GM20000 (cell line): ENCODE measurements around the gene EPX.

Source experiments
- DNase-seq: peaks from one replicate; pipeline ENCODE4 v3.0.0; 2012; ENCODE audit warnings: low spot score
- TF ChIP-seq, protein P1 (sequence below): IDR thresholded peaks from 2 replicates; pipeline ENCODE4 v1.5.1; 2012; ENCODE audit warnings: mild to moderate bottlenecking, control low read depth; ENCODE audit errors: extremely low read depth, missing control alignments

The EPX gene

DNA sequence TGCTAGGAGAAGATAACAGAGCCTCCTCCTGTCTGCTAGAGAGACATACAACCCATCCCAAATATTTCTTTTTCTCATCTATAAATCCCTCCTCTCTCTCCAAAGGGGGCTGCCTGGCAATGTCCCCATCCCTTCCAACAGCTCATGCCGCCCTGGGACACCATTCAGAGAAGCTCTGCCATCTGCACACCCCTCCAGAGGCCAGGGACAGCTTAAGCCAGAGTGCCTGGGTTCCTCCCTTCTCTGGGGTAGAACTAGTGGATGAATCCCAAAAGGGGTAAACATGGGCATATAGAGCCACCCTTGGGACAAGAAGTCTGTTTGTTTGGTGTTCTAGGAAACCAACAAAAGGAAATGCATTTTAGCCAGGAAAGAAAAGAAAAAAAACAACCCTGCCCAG is 43.3 kb downstream of the EPX start:
- TF ChIP-seq, protein P1, sequence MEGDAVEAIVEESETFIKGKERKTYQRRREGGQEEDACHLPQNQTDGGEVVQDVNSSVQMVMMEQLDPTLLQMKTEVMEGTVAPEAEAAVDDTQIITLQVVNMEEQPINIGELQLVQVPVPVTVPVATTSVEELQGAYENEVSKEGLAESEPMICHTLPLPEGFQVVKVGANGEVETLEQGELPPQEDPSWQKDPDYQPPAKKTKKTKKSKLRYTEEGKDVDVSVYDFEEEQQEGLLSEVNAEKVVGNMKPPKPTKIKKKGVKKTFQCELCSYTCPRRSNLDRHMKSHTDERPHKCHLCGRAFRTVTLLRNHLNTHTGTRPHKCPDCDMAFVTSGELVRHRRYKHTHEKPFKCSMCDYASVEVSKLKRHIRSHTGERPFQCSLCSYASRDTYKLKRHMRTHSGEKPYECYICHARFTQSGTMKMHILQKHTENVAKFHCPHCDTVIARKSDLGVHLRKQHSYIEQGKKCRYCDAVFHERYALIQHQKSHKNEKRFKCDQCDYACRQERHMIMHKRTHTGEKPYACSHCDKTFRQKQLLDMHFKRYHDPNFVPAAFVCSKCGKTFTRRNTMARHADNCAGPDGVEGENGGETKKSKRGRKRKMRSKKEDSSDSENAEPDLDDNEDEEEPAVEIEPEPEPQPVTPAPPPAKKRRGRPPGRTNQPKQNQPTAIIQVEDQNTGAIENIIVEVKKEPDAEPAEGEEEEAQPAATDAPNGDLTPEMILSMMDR: no peak
- DNase-seq: no peak

DNA sequence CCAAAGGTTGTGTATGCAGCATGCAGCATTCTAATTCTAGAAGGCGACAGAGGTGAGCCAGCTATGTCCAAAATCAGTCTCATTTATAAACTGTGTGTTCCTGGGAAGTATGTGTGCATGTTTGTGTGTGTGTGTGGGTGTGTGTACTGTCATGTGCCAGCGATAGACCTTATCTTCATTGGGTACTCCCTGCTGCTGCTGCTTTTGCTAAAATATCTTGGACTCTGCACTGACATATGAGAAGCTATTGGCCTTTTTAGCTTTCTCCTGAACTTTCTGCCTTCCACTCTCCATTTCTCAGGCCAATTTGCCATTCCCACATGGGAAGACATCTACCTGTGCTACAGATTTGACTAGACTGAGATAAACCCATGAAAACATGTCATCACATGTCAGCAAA is 43.9 kb downstream of the EPX start:
- no peak for DNase-seq

DNA sequence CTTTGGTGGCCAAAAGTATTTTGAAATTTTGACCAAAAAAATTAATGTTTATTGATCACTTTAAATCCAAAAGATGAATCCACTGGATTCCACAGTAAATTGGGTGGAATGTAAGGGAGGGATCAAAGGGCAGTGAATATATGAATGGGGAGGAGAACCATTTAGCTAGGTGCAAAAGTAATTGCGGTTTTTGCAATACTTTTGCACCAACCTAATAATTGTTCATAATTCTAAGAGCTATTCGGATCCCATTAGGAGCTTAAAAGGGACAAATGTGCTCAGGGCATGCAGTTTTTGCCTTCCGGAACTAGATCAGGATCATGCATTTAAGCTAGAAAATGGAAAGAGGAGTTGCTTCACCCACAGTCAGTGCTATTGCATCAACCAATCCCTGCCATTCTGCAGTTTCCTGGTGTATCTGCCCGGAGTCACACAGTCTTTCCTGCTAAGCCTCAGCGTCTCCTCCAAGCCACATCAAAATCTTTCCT is 45.7 kb downstream of the EPX start, which contains the start of gene LPO:
Gene LPO (plus strand): TSS at position 438 of the 488 bp plus-strand sequence. CDS start 4,396 bp downstream, outside the sequence.
- TF ChIP-seq, protein P1: no peak
- DNase-seq: no peak

More for the DNA sequence above, 43.9 kb downstream of the EPX start:
- TF ChIP-seq, protein P1: no peak

DNA sequence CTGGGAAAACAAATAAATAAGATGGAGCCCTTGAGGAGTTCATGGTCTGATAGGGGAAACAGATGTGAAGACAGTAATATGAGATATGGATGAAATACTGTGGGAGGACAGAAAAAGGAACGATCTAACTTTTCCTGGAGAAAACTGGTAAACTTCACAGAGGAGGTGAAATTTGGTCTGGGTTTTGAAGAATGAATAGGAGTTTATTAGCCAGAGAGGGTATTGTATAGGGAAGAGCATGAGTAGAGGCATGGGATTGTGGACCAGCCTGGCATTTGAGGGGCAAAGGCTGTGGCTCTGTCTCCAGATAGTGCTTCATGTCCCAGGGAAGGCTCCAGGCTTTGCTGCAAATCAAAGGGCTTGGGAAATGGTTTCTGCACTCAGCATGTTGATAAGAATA is 47.5 kb downstream of the EPX start:
- DNase-seq: no peak
- TF ChIP-seq, protein P1: no peak

DNA sequence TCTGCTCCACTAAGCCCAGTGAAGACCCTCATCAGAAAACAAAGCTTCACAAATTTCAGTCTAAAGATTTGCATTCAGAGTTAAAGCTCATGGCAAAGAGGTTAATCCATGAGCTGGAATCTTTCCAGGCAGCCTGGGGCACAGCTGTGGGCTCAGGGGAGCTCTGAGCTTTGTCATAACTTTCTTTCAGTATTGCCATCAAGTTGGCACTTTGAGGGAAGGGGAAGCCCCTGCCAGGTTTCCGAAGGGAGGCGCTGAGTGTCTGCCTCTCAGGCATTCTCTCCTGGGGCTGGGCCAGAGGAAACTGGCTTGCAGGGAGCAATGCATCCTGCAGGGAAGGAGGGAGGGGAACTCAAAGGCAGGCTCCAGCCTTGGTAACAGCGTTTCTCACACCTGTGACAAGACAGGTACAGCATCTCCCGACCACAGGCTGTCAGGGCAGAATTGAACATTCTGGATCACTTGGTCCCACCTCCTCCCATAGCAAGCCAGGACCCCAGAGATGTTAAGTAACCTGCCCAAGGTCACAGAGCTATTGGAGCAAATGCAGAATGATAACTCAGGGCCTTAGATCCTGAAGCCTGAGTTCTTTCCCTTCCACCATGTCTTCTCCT is 49.8 kb downstream of the EPX start:
- TF ChIP-seq, protein P1: no peak
- DNase-seq: no peak

DNA sequence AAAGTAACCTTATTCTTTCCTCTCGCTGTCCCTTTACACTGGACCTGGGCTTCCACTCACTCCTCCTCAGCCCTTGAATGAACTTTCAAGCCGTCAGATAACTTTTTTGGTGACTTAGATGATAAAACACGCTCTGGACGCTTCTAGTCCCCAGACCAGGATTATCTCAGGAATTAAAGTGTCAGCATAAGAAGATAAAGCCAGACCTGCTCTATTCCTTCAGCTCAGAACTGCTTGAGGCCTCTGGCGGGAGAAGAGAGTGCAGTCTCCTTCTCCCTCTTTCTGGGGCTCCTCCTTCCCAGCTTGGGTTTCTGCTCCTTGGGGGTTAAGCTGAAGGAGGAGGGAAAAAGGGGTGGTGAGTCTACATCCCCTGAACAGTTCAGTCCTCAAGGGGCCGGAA is 52.4 kb downstream of the EPX start:
- DNase-seq: no peak
- TF ChIP-seq, protein P1: no peak

DNA sequence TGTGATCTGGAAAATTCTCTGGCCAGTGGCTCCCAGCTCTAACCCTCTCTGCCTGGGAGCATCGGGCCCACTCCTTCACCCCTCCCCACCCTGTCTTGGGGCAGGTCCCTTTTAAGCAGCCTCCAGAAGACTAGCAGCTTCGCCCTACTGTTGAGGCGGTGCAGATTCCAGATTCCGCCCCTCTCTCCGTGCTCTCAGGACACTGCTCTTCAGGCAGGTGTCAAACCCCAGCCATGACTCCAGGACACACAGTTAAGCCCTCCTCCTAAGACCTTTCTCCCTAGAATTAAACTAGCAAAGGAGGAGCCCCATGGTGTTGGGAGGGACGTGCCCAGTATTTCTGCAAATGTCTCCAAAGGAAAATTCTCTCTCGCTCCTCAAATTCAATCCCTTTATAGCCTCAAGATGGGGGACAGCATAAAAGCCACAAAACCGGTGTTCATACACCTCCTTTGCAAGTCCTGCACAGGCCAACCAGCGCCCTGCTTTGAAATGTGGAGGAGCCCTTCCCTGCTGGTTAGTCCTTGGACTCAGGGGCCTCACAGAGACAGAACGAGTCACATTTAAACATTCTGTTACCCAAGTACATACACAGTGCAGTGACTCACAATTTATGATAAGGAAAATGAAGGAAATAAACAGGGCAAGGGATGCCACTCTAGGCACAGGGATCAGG is 53.0 kb downstream of the EPX start:
- no peak for DNase-seq
- TF ChIP-seq, protein P1: no peak
